Measurements from ENCODE around the gene KRTAP19-4. TPM values are rescaled to one million over a fixed set of nuclear protein-coding genes. Genes with fewer than 3 reads are reported as not detected.

The KRTAP19-4 gene
- total RNA-seq, 1 donor from 2014 or later: not detected

DNA sequence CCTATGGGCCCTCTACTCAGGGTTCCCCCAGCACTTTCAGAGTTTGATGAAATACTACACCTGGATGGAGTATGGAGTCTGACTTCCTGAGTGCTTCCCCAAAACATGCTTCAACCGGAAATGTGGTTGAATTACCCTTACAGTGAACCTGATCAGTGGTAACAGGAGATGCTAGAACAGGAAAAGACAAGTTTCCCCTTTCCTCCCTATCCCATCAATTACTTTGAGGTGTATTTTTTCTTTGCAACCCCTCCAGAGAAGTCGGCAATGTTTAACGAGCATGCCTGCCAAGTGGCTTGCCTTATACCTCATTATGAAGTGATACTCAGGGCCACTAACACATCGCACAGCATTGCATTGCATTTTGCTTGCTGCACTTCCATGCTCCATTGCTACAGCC is 49.9 kb downstream of the KRTAP19-4 start:
- ATAC-seq (ENCODE audit: low read depth) (no peak), DNase-seq (no peak)
- no peaks in the 10 kb centered on the region for H3K9me3 Mint-ChIP-seq
- no peaks in the 10 kb centered on the region for H3K36me3 Mint-ChIP-seq (ENCODE audit: low read depth)
- TF ChIP-seq, protein P1, sequence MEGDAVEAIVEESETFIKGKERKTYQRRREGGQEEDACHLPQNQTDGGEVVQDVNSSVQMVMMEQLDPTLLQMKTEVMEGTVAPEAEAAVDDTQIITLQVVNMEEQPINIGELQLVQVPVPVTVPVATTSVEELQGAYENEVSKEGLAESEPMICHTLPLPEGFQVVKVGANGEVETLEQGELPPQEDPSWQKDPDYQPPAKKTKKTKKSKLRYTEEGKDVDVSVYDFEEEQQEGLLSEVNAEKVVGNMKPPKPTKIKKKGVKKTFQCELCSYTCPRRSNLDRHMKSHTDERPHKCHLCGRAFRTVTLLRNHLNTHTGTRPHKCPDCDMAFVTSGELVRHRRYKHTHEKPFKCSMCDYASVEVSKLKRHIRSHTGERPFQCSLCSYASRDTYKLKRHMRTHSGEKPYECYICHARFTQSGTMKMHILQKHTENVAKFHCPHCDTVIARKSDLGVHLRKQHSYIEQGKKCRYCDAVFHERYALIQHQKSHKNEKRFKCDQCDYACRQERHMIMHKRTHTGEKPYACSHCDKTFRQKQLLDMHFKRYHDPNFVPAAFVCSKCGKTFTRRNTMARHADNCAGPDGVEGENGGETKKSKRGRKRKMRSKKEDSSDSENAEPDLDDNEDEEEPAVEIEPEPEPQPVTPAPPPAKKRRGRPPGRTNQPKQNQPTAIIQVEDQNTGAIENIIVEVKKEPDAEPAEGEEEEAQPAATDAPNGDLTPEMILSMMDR (IDR thresholded peaks at IDR 0.05): no peak
- no peak overlapping the region for H3K27ac Mint-ChIP-seq
- H3K4me3 Mint-ChIP-seq: no peak overlapping the region
- no peaks in the 10 kb centered on the region for H3K4me1 Mint-ChIP-seq
- ChIA-PET POLR2A (no interaction called here), CTCF (no interaction called here)
- intact Hi-C loops (cut with micrococcal nuclease): loop anchor here (10.0 kb wide), 1 partner anchor 48 kb away; the partner anchor contains the start of genes KRTAP19-3 and KRTAP19-4
- no peaks in the 10 kb centered on the region for H3K27me3 Mint-ChIP-seq

Other genes starting within 250 kb of the KRTAP19-4 start
- gene KRTAP24-1, start 214.2 kb downstream of the KRTAP19-4 start, total RNA-seq: not detected in 2 replicates
- not detected in 2 replicates for gene KRTAP25-1, start 207.7 kb downstream of the KRTAP19-4 start, total RNA-seq
- gene KRTAP26-1, start 176.8 kb downstream of the KRTAP19-4 start, total RNA-seq: not detected in 2 replicates
- gene KRTAP27-1, start 159.5 kb downstream of the KRTAP19-4 start, total RNA-seq: not detected in 2 replicates
- not detected in 2 replicates for gene KRTAP23-1, start 148.6 kb downstream of the KRTAP19-4 start, total RNA-seq
- gene KRTAP13-2, start 124.9 kb downstream of the KRTAP19-4 start, total RNA-seq: not detected in 2 replicates
- not detected in 2 replicates for gene KRTAP13-1, start 101.1 kb downstream of the KRTAP19-4 start, total RNA-seq
- gene KRTAP13-3, start 71.2 kb downstream of the KRTAP19-4 start, total RNA-seq: not detected in 2 replicates
- gene KRTAP13-4, start 66.9 kb downstream of the KRTAP19-4 start, total RNA-seq: not detected in 2 replicates
- gene KRTAP15-1, start 56.9 kb downstream of the KRTAP19-4 start, total RNA-seq: not detected in 2 replicates
- gene KRTAP19-1, start 16.8 kb downstream of the KRTAP19-4 start, total RNA-seq: not detected in 2 replicates
- gene KRTAP19-2, start 9.7 kb downstream of the KRTAP19-4 start, total RNA-seq: not detected in 2 replicates
- gene KRTAP19-3, start 5.2 kb downstream of the KRTAP19-4 start, total RNA-seq: not detected in 2 replicates
- gene KRTAP19-5, start 5.0 kb upstream of the KRTAP19-4 start, total RNA-seq: not detected in 2 replicates
- gene KRTAP19-6, start 44.7 kb upstream of the KRTAP19-4 start, total RNA-seq: not detected in 2 replicates
- not detected in 2 replicates for gene KRTAP19-7, start 64.1 kb upstream of the KRTAP19-4 start, total RNA-seq
- not detected in 2 replicates for gene KRTAP22-2, start 93.2 kb upstream of the KRTAP19-4 start, total RNA-seq
- gene KRTAP6-3, start 95.3 kb upstream of the KRTAP19-4 start, total RNA-seq: not detected in 2 replicates
- not detected in 2 replicates for gene KRTAP6-2, start 101.7 kb upstream of the KRTAP19-4 start, total RNA-seq
- not detected in 2 replicates for gene KRTAP22-1, start 103.9 kb upstream of the KRTAP19-4 start, total RNA-seq
- not detected in 2 replicates for gene KRTAP6-1, start 116.8 kb upstream of the KRTAP19-4 start, total RNA-seq
- gene KRTAP20-1, start 119.3 kb upstream of the KRTAP19-4 start, total RNA-seq: not detected in 2 replicates
- not detected in 2 replicates for gene KRTAP20-4, start 123.5 kb upstream of the KRTAP19-4 start, total RNA-seq
- gene KRTAP20-2, start 138.0 kb upstream of the KRTAP19-4 start, total RNA-seq: not detected in 2 replicates
- not detected in 2 replicates for gene KRTAP20-3, start 145.7 kb upstream of the KRTAP19-4 start, total RNA-seq
- gene KRTAP21-3, start 221.6 kb upstream of the KRTAP19-4 start, total RNA-seq: not detected in 2 replicates

Data from activated B cell treated with CpG ODN at 0.5 μM for 24 hours (primary cell).